ENCODE data around the gene CCDC28B.

GRCh38 chr1:32178380-32179192 is 21.8 kb upstream of the CCDC28B start:
- TF ChIP-seq CTCF (IDR thresholded peaks at IDR 0.05; ENCODE audit: extremely low read depth in 1 of 2, insufficient read depth in 1 of 2, low read depth in 1 of 2, low read length in 2 of 2) (no peak), POLR2A (IDR thresholded peaks at IDR 0.05; ENCODE audit: low read depth, low read length) (no peak)
